Measurements from ENCODE around the gene ATP8A1.
"Not testable (repeated sequence)": the region's sequence is repeated elsewhere in the genome, so short reads cannot be mapped to it uniquely, and the experiment has no call there.

The ATP8A1 gene

DNA sequence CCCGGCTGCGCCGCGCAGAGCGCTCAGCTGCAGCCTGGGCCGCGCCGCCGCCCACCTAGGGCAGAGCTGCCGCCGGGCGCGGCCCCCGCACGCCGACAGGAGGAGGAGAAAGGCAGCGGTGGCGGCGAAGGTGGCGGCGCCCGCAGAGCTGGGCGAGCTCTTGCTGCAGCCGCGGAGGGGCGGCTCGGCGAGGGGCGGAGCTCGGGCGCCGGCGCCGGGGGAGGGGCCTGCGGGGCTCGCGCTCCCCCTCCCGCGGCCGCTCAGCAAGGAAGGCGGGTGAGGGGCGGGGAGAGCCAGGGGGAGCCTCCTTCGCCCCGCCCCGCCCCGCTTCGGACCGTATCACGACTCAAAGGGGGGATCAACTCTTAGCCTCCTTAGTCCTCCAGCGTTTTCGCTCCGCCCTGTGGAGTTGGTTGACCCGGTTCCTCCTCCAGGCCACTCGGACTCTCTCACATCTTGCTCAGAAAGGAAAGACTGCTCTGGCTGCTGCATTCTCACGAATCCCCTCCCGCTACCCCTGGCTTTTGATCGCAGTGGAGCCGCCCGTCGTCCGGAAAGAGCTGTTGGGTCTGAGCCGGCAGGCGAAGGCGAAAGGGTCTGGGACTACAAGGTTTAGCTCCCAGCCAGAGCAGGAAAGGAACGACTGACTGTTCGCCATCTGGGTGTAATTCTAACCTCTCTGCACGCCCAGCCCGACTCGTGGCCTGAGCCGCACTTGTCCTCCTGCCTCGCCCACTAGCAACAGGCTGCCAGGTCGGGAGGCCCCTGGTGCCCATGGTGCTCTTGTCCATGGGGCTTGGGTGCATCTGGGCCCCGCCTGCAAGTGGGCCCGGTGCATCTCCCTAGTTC, at the start of gene ATP8A1:
Gene ATP8A1 (minus strand): TSS at position 162 of the 849 bp plus-strand sequence. CDS start 232 bp downstream, outside the sequence.
- peak; percentile 93 for DNase-seq (ENCODE audit: low read depth)

DNA sequence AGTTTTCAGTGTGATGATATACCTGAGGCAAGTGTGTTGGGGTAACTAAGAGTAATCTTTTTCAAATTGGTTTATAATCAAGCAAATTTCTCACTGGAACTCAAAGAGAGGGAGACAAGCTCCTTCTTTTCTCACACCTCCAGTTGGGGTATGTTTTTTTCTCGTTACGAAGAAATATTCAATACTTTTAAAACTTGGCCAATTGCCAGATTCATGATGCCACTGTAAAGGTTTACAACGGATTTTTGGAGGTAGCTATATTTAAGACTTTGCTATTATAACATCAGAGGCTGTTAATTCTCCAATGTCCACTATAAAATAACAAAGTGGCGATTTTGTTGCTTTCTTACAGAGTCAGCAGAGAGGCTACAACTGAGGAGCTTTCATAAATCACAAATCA, 49.2 kb upstream of the ATP8A1 start:
- no peak for DNase-seq (ENCODE audit: low read depth)

DNA sequence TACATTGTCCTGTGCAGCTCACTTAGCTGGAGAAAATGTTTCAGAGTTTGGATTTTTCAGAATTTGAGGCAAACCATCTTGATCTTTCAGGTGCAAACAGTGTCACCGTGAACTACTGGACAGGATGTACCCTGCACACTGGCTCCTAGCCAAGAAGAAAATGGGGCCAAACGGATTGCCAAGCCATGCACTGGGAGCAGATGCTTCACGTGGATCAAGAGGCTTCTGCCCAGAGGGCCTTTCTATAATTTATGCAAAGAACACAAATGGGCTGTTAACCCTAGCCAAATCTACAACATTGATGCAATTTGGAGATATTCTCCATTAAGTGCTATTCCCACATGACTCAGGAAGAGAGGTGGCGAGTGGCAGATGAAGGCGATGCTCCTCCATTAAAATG, 46.9 kb upstream of the ATP8A1 start:
- no peak for DNase-seq (ENCODE audit: low read depth)

DNA sequence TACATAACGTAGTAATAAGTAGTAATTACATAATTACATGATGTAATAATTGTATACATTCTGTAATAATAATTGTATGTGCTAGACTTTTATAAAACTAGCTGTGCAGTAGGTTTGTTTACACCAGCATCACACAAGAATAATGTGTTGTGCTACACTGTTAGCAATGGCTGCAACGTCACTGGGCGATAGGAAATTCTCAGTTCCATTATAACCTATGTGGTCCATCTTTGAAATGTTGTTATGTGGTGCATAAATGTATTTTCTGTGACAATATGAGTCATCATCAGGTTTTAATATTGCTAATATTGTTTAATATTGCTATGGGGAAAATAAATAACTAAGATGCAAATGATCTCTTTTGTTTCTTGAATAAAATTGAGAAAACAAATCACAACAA, 46.0 kb upstream of the ATP8A1 start:
- DNase-seq (ENCODE audit: low read depth) = no peak

DNA sequence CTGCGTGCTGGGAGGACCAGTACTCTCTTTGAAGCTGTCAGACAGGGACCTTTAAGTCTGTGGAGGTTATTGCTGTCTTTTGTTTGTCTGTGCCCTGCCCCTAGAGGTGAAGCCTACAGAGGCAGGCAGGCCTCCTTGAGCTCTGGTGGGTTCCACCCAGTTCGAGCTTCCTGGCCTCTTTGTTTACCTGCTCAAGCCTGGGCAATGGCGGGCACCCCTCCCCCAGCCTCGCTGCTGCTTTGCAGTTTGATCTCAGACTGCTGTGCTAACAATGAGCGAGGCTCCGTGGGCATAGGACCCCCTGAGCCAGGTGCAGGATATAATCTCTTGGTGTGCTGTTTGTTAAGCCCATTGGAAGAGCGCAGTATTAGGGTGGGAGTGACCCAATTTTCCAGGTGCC, 44.9 kb upstream of the ATP8A1 start:
- DNase-seq (ENCODE audit: low read depth) = not testable (repeated sequence)

DNA sequence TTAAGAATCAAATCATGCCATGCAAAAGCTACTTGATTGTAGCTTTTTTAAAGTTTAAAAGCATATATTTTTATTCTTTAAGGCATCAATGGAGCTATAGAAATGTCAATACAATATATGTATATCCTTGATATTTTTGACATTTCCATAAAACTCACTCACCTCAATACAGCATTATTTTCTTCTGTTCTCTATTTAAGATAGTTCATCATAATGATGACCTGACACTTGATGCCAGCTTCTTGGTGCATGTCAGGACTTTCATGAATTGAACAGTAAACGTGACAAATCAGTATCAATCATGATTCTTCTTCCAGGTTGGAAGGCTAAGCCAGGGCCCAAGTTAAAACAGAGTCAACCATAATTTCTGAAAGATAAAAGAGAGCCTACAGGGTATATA, 33.6 kb upstream of the ATP8A1 start:
- DNase-seq (ENCODE audit: low read depth) = no peak

DNA sequence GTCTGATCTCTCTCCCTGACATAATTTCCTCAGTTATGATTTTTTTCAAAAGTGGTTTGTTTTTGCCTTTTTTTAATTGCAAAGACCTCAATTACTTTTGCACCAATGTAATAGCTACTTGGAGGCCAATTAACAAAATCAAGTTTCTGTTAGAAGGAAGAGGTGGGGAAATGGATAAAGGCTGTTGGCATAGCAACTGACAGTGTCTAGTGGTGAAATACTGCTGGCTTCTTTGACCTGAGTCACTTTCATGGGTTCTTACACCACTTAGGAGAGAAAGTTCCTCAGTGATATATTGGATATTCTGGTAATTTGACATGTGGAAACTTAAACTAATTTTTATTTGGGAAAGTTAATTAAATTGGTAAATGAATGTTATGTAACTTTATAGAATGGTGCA, 26.5 kb upstream of the ATP8A1 start:
- no peak for DNase-seq (ENCODE audit: low read depth)

DNA sequence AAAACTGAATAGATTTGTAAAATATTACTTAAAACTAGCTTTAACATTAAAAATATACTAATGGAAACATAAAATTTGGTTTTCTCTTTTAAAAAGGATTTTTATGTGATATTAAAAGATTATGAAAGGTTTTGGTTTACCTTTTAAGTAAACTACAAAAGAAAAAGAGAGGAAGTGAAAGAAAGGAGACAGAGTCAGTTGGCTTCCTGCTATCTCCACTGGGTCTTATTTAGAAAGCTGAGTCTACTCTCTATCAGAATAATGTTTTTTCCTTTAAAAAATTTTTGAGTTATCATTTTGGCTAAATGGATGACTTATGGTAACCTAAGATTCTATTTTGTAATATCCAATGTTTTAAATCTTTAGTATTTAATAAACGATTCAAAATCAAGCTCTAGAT, 21.6 kb upstream of the ATP8A1 start:
- DNase-seq (ENCODE audit: low read depth) = no peak

DNA sequence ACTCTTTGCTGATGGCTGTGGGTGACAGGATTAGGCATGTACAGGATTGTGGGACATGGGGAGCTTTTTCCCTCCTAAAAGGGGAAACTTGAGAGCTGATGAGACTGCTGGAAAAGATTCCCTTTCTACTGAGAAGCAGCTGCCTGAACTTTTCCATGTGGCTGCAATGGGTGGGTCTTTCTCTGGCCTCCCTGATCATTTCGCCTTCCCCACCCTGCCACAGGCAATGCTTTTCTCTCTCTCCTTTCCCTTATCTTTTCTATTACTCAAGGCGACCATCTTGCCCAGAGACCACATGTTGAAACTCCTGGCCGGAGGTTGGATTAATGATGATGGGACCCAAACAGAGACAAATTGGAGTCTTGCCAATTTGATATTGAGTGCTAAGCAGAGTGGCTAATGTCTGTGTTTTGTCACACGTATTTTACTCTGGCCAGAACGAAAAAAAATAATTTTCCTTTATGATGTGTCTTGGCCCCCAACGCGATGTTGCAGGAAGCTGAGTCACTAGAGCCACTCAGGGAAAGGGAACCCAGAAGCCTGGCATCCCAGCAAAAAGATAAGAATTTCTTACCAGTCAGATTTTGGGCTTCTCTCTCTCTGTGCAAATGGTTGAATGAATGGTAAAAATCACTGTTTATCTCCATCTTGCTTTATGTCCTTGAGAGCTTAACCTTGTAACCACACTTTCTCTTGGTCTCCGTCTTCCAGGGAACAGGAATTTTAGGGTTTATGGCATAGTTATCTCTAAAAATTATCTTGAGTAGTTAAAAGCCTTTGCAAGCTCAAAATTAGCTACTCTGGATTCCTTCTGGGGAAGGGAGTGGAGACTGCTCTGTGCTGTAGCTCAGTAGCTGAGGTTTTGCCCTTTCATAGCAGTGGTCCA, 19.4 kb upstream of the ATP8A1 start:
- DNase-seq (ENCODE audit: low read depth) = no peak

DNA sequence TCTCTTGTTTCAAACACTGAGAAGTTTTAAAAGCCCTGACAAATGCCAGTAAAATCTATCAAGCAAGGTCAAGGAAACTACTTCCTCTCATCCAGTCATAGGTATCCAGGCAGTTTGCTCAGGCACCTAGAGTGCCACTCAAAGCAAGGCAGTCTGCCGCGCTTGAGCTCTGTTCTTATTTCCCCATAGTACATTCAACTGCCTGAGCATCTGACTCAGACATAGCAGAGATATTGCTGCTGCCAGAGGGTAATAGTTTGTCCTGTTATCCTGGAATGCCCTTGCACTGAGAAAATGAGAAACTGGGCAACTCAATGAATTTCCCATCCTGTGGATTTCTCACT, 16.1 kb upstream of the ATP8A1 start:
- DNase-seq (ENCODE audit: low read depth) = no peak

DNA sequence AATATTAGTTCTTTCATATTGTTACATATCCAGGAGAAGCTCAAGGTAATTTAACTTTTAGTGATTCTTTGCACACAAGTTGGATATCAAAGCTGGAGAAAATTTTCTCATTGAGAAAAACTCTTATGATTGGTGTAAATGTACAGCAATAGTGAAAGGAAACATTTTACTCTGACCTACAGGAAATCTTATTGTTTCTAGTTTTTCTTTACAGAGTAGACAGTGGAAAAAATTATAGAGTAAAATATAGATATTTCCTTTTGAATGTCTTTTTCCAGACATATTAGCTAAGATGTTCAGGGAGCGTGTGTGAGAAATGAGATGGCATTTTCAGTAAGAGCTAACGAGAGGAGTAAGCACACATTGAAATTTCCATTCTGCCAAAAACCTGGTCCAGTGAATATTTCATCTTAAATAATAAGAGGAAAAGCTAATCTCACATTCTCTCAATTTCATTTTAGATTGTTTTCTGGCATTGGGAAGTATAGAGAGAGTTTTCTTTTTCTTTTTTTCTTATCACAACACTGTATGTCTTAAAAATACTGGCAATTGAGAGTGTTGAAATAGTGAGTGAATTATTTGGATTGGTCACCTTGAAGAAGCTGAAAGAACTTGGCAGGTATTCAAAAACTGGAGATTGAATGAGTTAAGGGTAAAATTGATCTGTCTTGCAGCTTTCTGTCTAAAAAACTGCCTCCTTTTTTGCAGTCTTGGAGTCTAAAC, 15.6 kb upstream of the ATP8A1 start:
- DNase-seq (ENCODE audit: low read depth) = no peak

DNA sequence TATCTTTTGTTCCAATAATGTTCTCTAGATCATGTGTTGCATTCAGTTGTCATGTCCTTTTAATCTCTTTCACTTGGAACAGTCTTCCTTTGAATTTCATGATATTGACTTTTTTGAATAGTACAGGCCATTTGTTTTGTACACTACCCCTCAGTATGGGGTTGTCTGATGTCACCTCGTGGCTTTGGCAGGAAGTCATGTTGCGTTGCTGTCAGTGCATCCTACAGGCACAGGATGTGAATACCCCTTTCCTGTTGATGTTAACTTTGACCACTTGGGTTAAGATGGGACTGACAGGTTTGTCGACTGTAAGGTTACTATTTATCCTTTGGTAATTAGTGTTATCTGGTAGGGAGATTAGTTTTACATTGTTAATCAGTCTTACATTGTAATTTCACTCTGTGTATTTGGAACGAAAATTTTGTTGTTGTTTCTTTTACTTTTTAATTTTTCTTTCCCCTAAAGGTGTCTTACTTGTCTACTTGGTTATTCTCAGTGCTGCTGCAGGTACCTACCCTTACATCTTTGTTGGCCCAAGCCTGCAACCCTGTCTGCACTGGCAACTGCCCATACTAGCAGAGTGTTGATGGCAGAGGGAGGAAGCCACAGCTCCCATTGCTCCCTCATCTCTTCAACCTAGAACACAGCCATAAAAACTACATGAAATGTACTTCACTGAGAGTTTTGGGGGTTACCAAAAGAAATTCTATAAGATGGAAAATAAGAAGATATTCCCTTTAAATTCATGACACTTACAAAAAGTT, 14.7 kb upstream of the ATP8A1 start:
- DNase-seq (ENCODE audit: low read depth) = peak; percentile 12

DNA sequence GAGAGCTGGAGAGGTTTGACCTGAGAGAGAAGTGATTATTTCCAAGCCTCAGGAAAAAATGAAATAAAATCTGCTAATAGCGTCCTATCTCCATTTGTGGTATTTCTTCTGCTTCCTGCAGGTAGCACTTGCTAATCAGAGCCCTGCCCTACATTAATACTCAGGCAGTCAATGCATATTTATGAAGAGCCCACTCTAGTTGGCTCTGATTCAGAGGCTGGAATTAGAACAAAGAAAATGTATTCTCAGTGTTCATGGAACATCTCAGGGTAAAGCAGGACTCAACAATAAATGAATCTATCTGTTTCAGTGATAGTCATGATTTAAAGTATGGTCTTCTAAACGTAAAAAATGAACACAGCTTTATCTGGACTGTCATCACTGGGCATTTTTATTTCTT, 1.4 kb upstream of the ATP8A1 start:
- DNase-seq (ENCODE audit: low read depth) = no peak

DNA sequence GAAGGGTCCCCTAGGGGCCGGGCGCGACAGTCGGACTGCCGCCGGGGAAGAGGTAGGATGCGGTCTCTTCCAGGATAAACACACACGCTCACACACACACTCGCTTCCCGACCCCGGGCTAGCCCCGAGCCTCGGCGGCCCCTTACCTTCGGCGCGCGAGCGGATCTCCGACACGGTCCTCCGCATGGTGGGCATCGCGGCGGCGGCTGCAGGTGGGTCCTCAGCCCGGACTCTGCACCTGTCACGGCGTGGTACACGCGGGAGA, 294 bp downstream of the ATP8A1 start:
- no peak for DNase-seq (ENCODE audit: low read depth)

DNA sequence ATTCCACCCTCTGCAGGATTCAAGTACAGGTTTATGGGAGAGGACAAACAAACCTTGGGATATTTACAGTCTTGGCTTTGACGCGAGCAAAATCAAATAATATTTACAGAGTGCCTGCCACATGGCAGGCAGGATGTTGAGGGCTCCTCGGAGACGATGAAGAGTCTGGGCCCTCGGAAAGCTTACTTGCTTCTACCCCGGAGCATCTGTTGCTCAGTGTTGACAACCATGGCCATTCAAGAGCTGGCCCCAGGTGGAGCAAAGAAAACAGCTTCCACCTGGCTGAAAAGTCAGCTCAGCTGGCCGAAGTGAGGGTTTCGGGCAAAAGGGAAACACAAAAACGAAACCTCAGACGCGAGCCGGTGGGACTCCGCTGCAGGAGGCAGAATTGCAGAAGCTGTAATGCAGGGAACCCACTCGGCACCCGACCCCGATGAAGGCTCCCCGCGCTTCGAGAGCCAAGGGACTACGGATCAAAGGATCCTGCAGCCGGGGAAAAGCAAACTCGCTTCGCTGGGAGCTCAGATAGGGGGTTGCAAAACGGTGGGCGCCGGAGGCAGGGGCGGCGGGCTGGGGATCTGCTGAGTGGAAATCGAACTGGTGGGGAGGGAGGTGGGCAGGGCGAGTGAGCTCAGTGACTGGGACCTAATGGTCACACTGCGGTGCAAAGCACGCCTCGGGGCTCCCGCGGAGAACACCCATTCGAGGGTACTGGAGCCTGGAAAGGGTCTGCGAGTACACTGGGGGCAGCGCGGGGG, 805 bp downstream of the ATP8A1 start:
- DNase-seq (ENCODE audit: low read depth) = peak; percentile 17

DNA sequence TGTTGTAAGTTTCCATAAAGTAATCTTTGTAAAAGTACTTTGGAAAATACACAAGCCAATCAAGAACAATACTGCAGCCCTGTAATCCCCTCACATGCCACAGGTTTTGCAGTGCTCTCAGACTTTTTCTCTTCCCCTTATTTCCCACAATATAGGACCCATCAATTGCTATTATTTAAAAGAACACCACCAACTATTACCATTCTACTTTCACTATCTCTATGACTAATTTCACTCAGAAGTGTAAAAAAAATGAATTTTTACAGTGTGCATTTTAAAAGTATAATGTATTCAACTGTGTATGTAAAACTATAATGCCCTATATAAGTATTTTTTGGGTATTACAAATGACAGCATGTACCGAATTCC, 1.7 kb downstream of the ATP8A1 start:
- DNase-seq (ENCODE audit: low read depth) = no peak

DNA sequence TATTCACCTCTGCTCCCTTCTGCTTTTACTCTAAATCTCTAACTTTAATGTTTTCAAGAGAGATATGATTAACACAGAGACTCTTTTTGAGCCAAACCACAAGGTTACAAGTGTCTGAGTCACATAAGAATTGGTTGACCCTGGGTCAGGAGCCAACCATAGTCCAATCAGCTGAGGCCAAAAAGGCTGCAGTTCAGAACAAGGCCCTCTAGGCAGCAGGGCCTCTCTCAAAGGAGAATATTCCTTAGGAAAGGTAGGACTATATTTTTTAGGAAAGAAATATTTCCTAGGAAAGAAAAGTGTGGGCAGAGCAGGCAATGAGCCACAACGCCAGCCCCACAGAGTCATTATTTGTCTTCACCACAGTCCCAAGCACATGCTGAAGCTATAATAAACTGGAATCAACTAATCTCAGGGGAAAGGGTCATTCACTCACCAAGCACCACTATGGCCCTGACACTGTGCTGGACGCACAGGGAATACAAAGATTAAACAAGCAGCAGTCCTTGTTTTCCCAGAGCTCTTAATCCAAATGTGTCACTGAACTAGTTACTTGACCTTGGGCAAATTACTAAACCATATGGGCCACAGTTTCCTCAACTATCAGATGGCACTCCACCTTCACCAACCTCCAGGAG, 2.2 kb downstream of the ATP8A1 start:
- DNase-seq (ENCODE audit: low read depth) = no peak

DNA sequence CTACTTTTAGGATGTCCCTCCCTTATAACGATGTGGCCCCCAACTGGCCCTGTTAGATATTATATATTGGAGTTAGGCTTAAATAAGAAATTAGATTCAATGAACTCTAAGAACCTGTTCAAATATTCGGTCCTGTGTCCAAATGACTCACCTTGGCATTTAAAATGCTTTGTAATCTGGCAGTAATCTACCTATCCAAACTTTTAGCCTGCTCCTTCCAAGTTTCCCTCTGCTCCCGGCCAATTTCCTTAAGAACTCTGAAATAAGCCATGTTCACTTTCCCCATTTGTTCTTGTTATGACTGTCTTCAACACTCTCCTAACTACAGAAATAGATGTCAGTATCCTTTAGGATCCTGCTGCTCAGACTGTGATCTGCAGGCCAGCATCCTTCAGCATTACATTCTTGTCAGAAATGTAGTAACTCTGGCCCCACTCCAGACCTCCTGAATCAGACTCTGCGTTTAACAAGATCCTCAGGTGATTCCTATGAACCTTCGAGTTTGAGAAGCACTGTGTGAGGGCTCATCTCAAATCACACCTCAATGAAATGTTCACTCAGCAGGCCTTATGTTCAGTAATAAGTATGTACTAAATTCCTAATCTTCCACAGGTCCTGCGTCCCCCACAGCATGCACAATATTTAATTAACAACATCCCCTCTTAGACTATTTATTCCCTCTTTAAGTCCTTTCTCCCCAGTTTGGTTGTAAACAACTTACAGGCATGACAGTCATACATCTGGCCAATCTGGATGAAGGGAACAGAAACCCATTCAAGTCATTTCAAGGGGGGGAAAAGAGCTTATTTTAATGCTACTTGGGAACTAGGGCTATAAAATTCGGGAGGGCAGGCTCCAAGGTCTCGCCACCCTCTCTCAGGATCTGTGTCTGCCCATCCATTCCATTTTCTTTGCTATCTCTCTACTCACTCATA, 3.0 kb downstream of the ATP8A1 start:
- no peak for DNase-seq (ENCODE audit: low read depth)

DNA sequence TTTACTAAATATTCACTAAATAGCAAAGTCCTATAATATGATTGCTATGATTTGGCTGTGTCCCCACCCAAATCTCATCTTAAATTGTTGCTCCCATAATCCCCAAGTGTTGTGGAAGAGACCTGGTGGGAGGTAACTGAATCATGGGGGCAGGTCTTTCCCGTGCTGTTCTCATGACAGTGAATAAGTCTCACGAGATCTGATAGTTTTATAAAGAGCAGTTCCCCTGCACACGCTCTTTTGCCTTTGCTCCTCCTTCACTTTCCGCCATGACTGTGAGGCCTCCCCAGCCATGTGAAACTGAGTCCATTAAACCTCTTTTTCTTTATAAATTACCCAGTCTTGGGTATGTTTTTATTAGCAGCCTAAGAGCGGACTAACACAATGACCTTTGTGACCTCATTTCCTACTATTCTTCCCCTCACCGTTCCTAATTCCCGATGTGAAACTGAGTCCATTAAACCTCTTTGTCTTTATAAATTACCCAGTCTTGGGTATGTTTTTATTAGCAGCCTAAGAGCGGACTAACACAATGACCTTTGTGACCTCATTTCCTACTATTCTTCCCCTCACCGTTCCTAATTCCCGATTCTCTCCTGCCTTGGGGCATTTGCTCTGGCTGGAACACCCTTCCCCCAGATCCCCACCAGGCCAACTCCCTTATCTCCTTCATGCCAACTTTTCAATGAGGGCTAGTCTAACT, 4.2 kb downstream of the ATP8A1 start:
- not testable (repeated sequence) for DNase-seq (ENCODE audit: low read depth)

Data from activated T-helper 1 cell treated with Interleukin-2 at 50 U/mL for 16 hours (primary cell).